BJ (cell line): ENCODE data around the gene DHRSX. TPM values are rescaled to one million over a fixed set of nuclear protein-coding genes. Genes with fewer than 3 reads are reported as not detected.
"Not testable (repeated sequence)": the region's sequence is repeated elsewhere in the genome, so short reads cannot be mapped to it uniquely, and the experiment has no call there.

Experiments used
- CTCF ChIA-PET: fragments of 350-600 bp; formaldehyde crosslinking; extraction: SDS; loops from one replicate; lab custom pipeline; 2021; ENCODE audit warnings: antibody characterized with exemption, inconsistent platforms; lab: Yijun Ruan, JAX
- POLR2A ChIA-PET: fragments of 300-600 bp; sonication (Branson Sonifier 250); formaldehyde crosslinking; extraction: SDS; loops from one replicate; lab custom pipeline; 2021; ENCODE audit warnings: antibody characterized with exemption; lab: Charles Lee
- DNase-seq: peaks from one replicate; pipeline ENCODE4 v3.0.0-alpha.2; 2011; ENCODE audit warnings: low read depth
- H3K27me3 ChIP-seq: 2 replicates; pipeline ENCODE4 v1.6.0; 2011; ENCODE audit warnings: low read length; ENCODE audit not compliant: control insufficient read depth, insufficient read depth
- H3K36me3 ChIP-seq: 2 replicates; pipeline ENCODE4 v1.5.1; 2011; ENCODE audit warnings: low read length; ENCODE audit not compliant: control insufficient read depth, insufficient read depth
- H3K4me3 ChIP-seq: 2 replicates; pipeline ENCODE4 v1.5.1; 2011; ENCODE audit warnings: low read depth, mild to moderate bottlenecking, control low read depth, low read length
- CTCF ChIP-seq: IDR thresholded peaks from 2 replicates; pipeline ENCODE4 v1.5.1; 2011; ENCODE audit warnings: low read depth, mild to moderate bottlenecking, control low read depth, inconsistent platforms, low read length, moderate library complexity; ENCODE audit not compliant: insufficient read depth
- polyA plus RNA-seq: library from polyadenylated mRNA; depleted of rRNA; stranded (reverse); fragments of >200 nt; gene quantifications from 2 replicates; pipeline ENCODE4 v1.2.3, GENCODE V29; 2011

The DHRSX gene
- polyA plus RNA-seq, 1 experiment: 66.2 TPM

DNA sequence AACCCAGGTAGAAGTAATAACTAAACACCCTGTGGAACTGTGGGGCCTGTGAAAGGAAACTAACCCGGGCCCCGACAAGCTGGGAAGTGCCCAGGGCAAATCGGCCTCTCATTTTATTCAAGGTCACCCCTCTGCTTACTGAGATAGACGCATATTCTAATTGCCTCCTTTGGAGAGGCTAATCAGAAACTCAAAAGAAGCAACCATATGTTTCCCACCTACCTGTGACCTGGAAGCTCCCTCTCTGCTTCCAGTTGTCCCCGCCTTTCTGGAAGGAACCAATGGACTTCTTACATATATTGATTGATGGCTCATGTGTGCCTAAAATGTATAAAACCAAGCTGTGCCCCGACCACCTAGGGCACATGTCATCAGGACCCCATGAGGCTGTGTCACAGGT is 23.1 kb upstream of the DHRSX start:
- no peak for TF ChIP-seq CTCF
- peaks cover 5% of the 10 kb centered on the region; the same call in 1 of the 2 replicates for H3K27me3 ChIP-seq
- POLR2A ChIA-PET: no interaction called here
- H3K4me3 ChIP-seq: no peak overlapping the region
- CTCF ChIA-PET: no interaction called here
- no peak for DNase-seq
- no peaks in the 10 kb centered on the region for H3K36me3 ChIP-seq

GRCh38 chrX:2521927-2522386 is 21.2 kb upstream of the DHRSX start:
- H3K27me3 ChIP-seq: peaks cover 3% of the 10 kb centered on the region; the same call in 1 of the 2 replicates
- ChIA-PET CTCF (no interaction called here), POLR2A (no interaction called here)
- DNase-seq: no peak
- no peak for TF ChIP-seq CTCF
- no peak overlapping the region for H3K4me3 ChIP-seq
- no peaks in the 10 kb centered on the region for H3K36me3 ChIP-seq

DNA sequence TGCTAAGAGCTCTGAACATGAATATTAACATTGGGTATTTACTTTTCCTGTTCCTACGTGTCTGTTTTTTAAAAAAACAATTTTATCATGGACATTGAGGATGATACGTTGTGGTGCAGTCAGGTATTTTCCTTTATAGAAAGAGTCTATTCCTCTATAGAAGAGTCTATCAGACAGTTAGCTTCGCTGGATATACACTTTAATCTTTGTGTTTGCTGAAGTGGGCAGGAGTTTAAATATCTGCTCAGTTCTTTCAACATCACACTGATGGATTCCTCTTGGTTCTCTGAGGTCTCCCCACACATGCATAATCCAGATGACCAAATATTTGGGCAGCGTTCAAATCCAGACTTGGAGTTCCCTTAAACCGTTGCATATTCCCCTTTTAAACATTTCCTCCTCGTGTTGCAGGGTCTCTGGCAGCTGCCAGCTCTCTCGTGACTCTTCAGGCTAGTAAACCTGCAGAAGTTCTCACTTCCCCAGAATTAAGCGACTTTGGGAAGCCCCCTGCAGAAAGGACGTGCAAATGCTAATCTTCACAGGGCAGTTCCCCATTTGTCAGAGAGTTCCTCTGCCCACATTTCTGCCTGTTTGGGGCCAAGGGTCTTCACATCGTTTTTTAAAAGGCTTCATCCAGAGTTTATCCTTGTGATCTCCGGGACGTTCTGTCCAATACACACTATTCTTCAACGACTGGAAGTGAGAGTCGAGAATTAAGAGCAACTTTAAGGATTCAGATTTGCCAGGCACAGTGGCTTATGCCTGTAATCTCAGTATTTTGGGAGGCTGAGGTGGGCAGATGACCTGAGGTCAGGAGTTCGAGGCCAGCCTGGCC is 20.5 kb upstream of the DHRSX start:
- DNase-seq: no peak
- no peaks in the 10 kb centered on the region for H3K36me3 ChIP-seq
- TF ChIP-seq CTCF: no peak
- ChIA-PET CTCF (no interaction called here), POLR2A (no interaction called here)
- no peak overlapping the region for H3K4me3 ChIP-seq
- 0 out of 2 replicates have a peak, but pooled peaks cover 2% of the 10 kb centered on the region for H3K27me3 ChIP-seq

DNA sequence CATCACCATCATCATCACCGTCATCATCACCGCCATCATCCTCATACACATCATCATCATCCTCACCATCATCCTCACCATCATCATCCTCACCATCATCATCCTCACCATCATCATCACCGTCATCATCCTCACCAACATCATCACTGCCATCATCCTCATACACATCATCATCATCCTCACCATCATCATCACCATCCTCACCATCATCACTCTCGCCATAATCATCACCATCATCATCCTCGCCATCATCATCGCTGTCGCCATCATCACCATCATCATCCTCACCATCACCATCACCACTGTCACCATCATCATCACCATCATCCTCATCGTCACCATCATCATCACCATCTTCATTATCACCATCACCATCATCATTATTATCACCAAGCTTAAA is 19.8 kb upstream of the DHRSX start:
- ChIA-PET POLR2A (no interaction called here), CTCF (no interaction called here)
- no peak for DNase-seq
- Histone ChIP-seq H3K36me3 (no peaks in the 10 kb centered on the region), H3K27me3 (0 out of 2 replicates have a peak, but pooled peaks cover 2% of the 10 kb centered on the region), H3K4me3 (no peak overlapping the region)
- no peak for TF ChIP-seq CTCF

- POLR2A ChIA-PET, CTCF ChIA-PET, H3K4me3 ChIP-seq, H3K36me3 ChIP-seq, H3K27me3 ChIP-seq, DNase-seq: not testable (repeated sequence)
These were observed 18.9 kb upstream of the DHRSX start for GRCh38 chrX:2519638-2520037.
